ENCODE data around the gene EVPLL. TPM values are rescaled to one million over a fixed set of nuclear protein-coding genes. Genes with fewer than 3 reads are reported as not detected.
A peak's percentile ranks its signal among the peaks of the same experiment; 100 is the strongest.

The EVPLL gene
- total and polyA plus RNA-seq, 9 of the 15 experiments (the other 6 are each of a cell fraction or from before 2014, with no cell fraction given), result not detected

GRCh38 chr17:18370761-18371160, 6.8 kb upstream of the EVPLL start (continued):
- TF ChIP-seq PHB2 (IDR thresholded peaks at IDR 0.05; ENCODE audit: low read depth), result no peak

GRCh38 chr17:18371455-18371854, 6.1 kb upstream of the EVPLL start:
- ChIA-PET POLR2A (no interaction called here), CTCF (ENCODE audit: low intra/inter-chr PET ratio) (no interaction called here)
- Histone ChIP-seq H3K36me3 (ENCODE audit: control insufficient read depth, insufficient read depth, low read length) (no peaks in the 10 kb centered on the region), H3K9me3 (replicated peaks; ENCODE audit: control insufficient read depth, insufficient read depth, low read depth, low read length) (no peaks in the 10 kb centered on the region), H3K27ac (ENCODE audit: extremely low read depth, low read depth, low read length) (no peak overlapping the region), H3K79me2 (ENCODE audit: control insufficient read depth, insufficient read depth, low read length) (no peaks in the 10 kb centered on the region), H3K4me3 (no peak overlapping the region), H3K9me1 (ENCODE audit: control insufficient read depth, insufficient read depth, low read length) (no peaks in the 10 kb centered on the region), H3K9ac (ENCODE audit: insufficient read depth in 1 of 2, low read depth in 2 of 2, low read length in 2 of 2) (no peak overlapping the region), H3K4me2 (ENCODE audit: insufficient read depth, low read length) (no peak overlapping the region), H4K20me1 (replicated peaks; ENCODE audit: control insufficient read depth, insufficient read depth, low read length) (no peaks in the 10 kb centered on the region), H2AFZ (ENCODE audit: low read depth, low read length) (no peak overlapping the region), H3K4me1 (replicated peaks in 1 of 2; ENCODE audit: control insufficient read depth in 2 of 2, insufficient read depth in 2 of 2, low read length in 2 of 2) (peaks cover 0 to 3% of the 10 kb centered on the region in 2 experiments; a peak in 2 of 5 replicates), H3K27me3 (ENCODE audit: control insufficient read depth in 2 of 2, insufficient read depth in 2 of 2, low read length in 2 of 2) (no peaks in the 10 kb centered on the region)
- WGBS (ENCODE audit: insufficient coverage, low coverage, missing lambda C conversion rate), result 18% methylated on average over 7 of the region's 7 CpGs
- FAIRE-seq (no peak), ATAC-seq (no peak), DNase-seq (ENCODE audit: extremely low read depth in 1 of 4, low spot score in 3 of 4) (no peak)
- BruUV-seq (replicated peaks), result no TSS peak
- in situ Hi-C loops (cut with MboI), result no loop called here
- 0 out of 2 replicates have a peak, but pooled peaks have one; percentile 16 for TF ChIP-seq ZNF316 (IDR thresholded peaks at IDR 0.05)
- no peak for TF ChIP-seq DNMT1 (IDR thresholded peaks at IDR 0.05)
- TF ChIP-seq HDGF (IDR thresholded peaks at IDR 0.05), result no peak
- TF ChIP-seq TEAD1 (CRISPR knock-in tag; IDR thresholded peaks at IDR 0.05), result no peak
- TF ChIP-seq ZNF217 (CRISPR knock-in tag; IDR thresholded peaks at IDR 0.05), result no peak
- no peak for TF ChIP-seq ZNF384 (IDR thresholded peaks at IDR 0.05; ENCODE audit: low read depth, low read length)
- peak; percentile 34; the same call in 1 of the 2 replicates for TF ChIP-seq MAFG (tag; conservative IDR thresholded peaks at IDR 0.05)
- peak; percentile 43 for TF ChIP-seq NFE2 (IDR thresholded peaks at IDR 0.05; ENCODE audit: low read depth)
- TF ChIP-seq RFX5 (IDR thresholded peaks at IDR 0.05; ENCODE audit: low read depth, low read length), result no peak
- TF ChIP-seq CAMTA2 (CRISPR knock-in tag; conservative IDR thresholded peaks at IDR 0.05), result no peak
- TF ChIP-seq HMGN3 (IDR thresholded peaks at IDR 0.05; ENCODE audit: borderline replicate concordance, extremely low read depth, insufficient read length, low read depth, low read length), result no peak
- TF ChIP-seq C11orf30 (IDR thresholded peaks at IDR 0.05; ENCODE audit: low read depth), result 0 out of 2 replicates have a peak, but pooled peaks have one; percentile 16
- no peak for TF ChIP-seq PTTG1 (tag; IDR thresholded peaks at IDR 0.05; ENCODE audit: low read depth)
- TF ChIP-seq KHSRP (IDR thresholded peaks at IDR 0.05), result no peak
- intact Hi-C loops (cut with micrococcal nuclease), result no loop called here

Data from K562 (cell line).